ENCODE measurements around the gene FAXDC2. TPM values are rescaled to one million over a fixed set of nuclear protein-coding genes. Genes with fewer than 3 reads are reported as not detected.

Gene FAXDC2
- total RNA-seq, 1 donor from 2014 or later, result 27.6 TPM

- DNase-seq (ENCODE audit: missing footprints) (no peak), ATAC-seq (no peak)
- intact Hi-C loops (cut with DNase I), result no loop called here
Measured at GRCh38 chr5:154863291-154864080, 13.1 kb upstream of the FAXDC2 start.

GRCh38 chr5:154862766-154863165, 12.4 kb upstream of the FAXDC2 start:
- no peak for DNase-seq (ENCODE audit: missing footprints)
- intact Hi-C loops (cut with DNase I), result no loop called here
- no peak for ATAC-seq

GRCh38 chr5:154861946-154862345, 11.5 kb upstream of the FAXDC2 start:
- no peak for ATAC-seq
- intact Hi-C loops (cut with DNase I), result no loop called here
- DNase-seq (ENCODE audit: missing footprints), result no peak

GRCh38 chr5:154860765-154861164, 10.4 kb upstream of the FAXDC2 start:
- ATAC-seq, result no peak
- intact Hi-C loops (cut with DNase I), result no loop called here
- no peak for DNase-seq (ENCODE audit: missing footprints)

GRCh38 chr5:154860123-154860522, 9.7 kb upstream of the FAXDC2 start:
- intact Hi-C loops (cut with DNase I), result no loop called here
- ATAC-seq (no peak), DNase-seq (ENCODE audit: missing footprints) (no peak)

GRCh38 chr5:154858972-154859871, 8.8 kb upstream of the FAXDC2 start:
- intact Hi-C loops (cut with DNase I), result loop anchor here (2.0 to 10.0 kb wide), 5 partner anchors 38 to 384 kb away; partner anchors contain the start of genes GEMIN5, HAND1 and LARP1
- no peak for ATAC-seq
- DNase-seq (ENCODE audit: missing footprints), result no peak

GRCh38 chr5:154858297-154858971, 8.0 kb upstream of the FAXDC2 start, which contains the start of gene CNOT8:
Gene CNOT8, plus strand, starts transcription at chr5:154858627. Its CDS starts 4,652 bp downstream, at chr5:154863279.
- DNase-seq (ENCODE audit: missing footprints) (peak; percentile 100), ATAC-seq (peak; percentile 95)
- intact Hi-C loops (cut with DNase I), result loop anchor here (2.0 to 10.0 kb wide), 5 partner anchors 39 to 384 kb away; partner anchors contain the start of genes GEMIN5, HAND1 and LARP1

GRCh38 chr5:154857530-154858296, 7.3 kb upstream of the FAXDC2 start:
- intact Hi-C loops (cut with DNase I), result loop anchor here (2.0 to 10.0 kb wide), 5 partner anchors 40 to 383 kb away; partner anchors contain the start of genes GEMIN5, HAND1 and LARP1
- DNase-seq (ENCODE audit: missing footprints), result peak; percentile 99
- ATAC-seq, result peak; percentile 84

- ATAC-seq (no peak), DNase-seq (ENCODE audit: missing footprints) (no peak)
- intact Hi-C loops (cut with DNase I), result loop anchor here (10.0 kb wide), 1 partner anchor 377 kb away; the partner anchor contains the start of gene HAND1
Measured at GRCh38 chr5:154851351-154851750, 948 bp upstream of the FAXDC2 start.

- ATAC-seq (no peak), DNase-seq (ENCODE audit: missing footprints) (no peak)
- intact Hi-C loops (cut with DNase I), result loop anchor here (10.0 kb wide), 1 partner anchor 375 kb away; the partner anchor contains the start of gene HAND1
Measured at GRCh38 chr5:154849791-154850201, 607 bp downstream of the FAXDC2 start.

- DNase-seq (ENCODE audit: missing footprints), result no peak
- ATAC-seq, result no peak
- intact Hi-C loops (cut with DNase I), result no loop called here
Measured at GRCh38 chr5:154849264-154849785, 1.1 kb downstream of the FAXDC2 start.

GRCh38 chr5:154844809-154845208, 5.6 kb downstream of the FAXDC2 start:
- intact Hi-C loops (cut with DNase I), result no loop called here
- ATAC-seq, result no peak
- DNase-seq (ENCODE audit: missing footprints), result no peak

GRCh38 chr5:154842689-154843530, 7.5 kb downstream of the FAXDC2 start:
- intact Hi-C loops (cut with DNase I), result no loop called here
- no peak for ATAC-seq
- DNase-seq (ENCODE audit: missing footprints), result no peak

GRCh38 chr5:154841273-154841661, 9.1 kb downstream of the FAXDC2 start:
- intact Hi-C loops (cut with DNase I), result no loop called here
- no peak for DNase-seq (ENCODE audit: missing footprints)
- no peak for ATAC-seq

GRCh38 chr5:154840435-154841272, 9.7 kb downstream of the FAXDC2 start:
- intact Hi-C loops (cut with DNase I), result no loop called here
- ATAC-seq (peak; percentile 36), DNase-seq (ENCODE audit: missing footprints) (no peak)
